B cell (primary cell): ENCODE data around the gene EPB41L4B.

Experiments
- CTCF ChIP-seq: fragments of 200-600 bp; IDR thresholded peaks from one replicate; pipeline ENCODE4 v1.8.0; 2022; ENCODE audit warnings: antibody characterized with exemption, mild to moderate bottlenecking
- EZH2 ChIP-seq: IDR thresholded peaks from 2 replicates; pipeline ENCODE4 v1.6.1; 2012; ENCODE audit warnings: borderline replicate concordance, low read depth, mild to moderate bottlenecking, moderate library complexity, low read length; ENCODE audit not compliant: insufficient read depth, poor library complexity, severe bottlenecking

- TF ChIP-seq CTCF (no peak), EZH2 (no peak)
Measured at GRCh38 chr9:109311731-109312130, 9.1 kb downstream of the EPB41L4B start.
